ENCODE data around the gene CSF1R.

Gene CSF1R

GRCh38 chr5:150022158-150022531 lies 64.2 kb downstream of the CSF1R start:
- H3K4me3 ChIP-seq (replicated peaks; ENCODE audit: low read depth, low read length), result no peak overlapping the region
- DNase-seq (ENCODE audit: extremely low read depth, low read depth), result no peak
- TF ChIP-seq CTCF (IDR thresholded peaks at IDR 0.05; ENCODE audit: low read depth, low read length, missing control alignments), result no peak

GRCh38 chr5:150021491-150022157 lies 64.7 kb downstream of the CSF1R start:
- TF ChIP-seq CTCF (IDR thresholded peaks at IDR 0.05; ENCODE audit: low read depth, low read length, missing control alignments), result no peak
- H3K4me3 ChIP-seq (replicated peaks; ENCODE audit: low read depth, low read length), result no peak overlapping the region
- DNase-seq (ENCODE audit: extremely low read depth, low read depth), result no peak

- TF ChIP-seq CTCF (IDR thresholded peaks at IDR 0.05; ENCODE audit: low read depth, low read length, missing control alignments), result no peak
- DNase-seq (ENCODE audit: extremely low read depth, low read depth), result no peak
- no peak overlapping the region for H3K4me3 ChIP-seq (replicated peaks; ENCODE audit: low read depth, low read length)
Observed at GRCh38 chr5:150020249-150020648, 66.1 kb downstream of the CSF1R start.

- DNase-seq (ENCODE audit: extremely low read depth, low read depth), result no peak
Observed at GRCh38 chr5:150017226-150018005, 68.9 kb downstream of the CSF1R start.

GRCh38 chr5:150016537-150016936 lies 69.8 kb downstream of the CSF1R start:
- DNase-seq (ENCODE audit: extremely low read depth, low read depth), result no peak
- no peak for TF ChIP-seq CTCF (IDR thresholded peaks at IDR 0.05; ENCODE audit: low read depth, low read length, missing control alignments)
- no peak overlapping the region for H3K4me3 ChIP-seq (replicated peaks; ENCODE audit: low read depth, low read length)

More at GRCh38 chr5:150017226-150018005, 68.9 kb downstream of the CSF1R start:
- TF ChIP-seq CTCF (IDR thresholded peaks at IDR 0.05; ENCODE audit: low read depth, low read length, missing control alignments), result no peak
- H3K4me3 ChIP-seq (replicated peaks; ENCODE audit: low read depth, low read length), result no peak overlapping the region

GRCh38 chr5:150015415-150015814 lies 70.9 kb downstream of the CSF1R start:
- no peak overlapping the region for H3K4me3 ChIP-seq (replicated peaks; ENCODE audit: low read depth, low read length)
- no peak for TF ChIP-seq CTCF (IDR thresholded peaks at IDR 0.05; ENCODE audit: low read depth, low read length, missing control alignments)
- DNase-seq (ENCODE audit: extremely low read depth, low read depth), result no peak
